ENCODE measurements around the gene TMIGD3.
A peak's percentile ranks its signal among the peaks of the same experiment; 100 is the strongest.
"Not testable (repeated sequence)": the region's sequence is repeated elsewhere in the genome, so short reads cannot be mapped to it uniquely, and the experiment has no call there.

The TMIGD3 gene

GRCh38 chr1:111503585-111504060, at the start of gene TMIGD3, which contains the start of gene ADORA3:
TMIGD3 (minus strand) TSS chr1:111503633; CDS start chr1:111503354, 279 bp downstream.
ADORA3 (minus strand) TSS chr1:111503633; CDS start chr1:111503354, 279 bp downstream.
- DNase-seq: no peak

- DNase-seq: no peak
Measured at GRCh38 chr1:111553196-111553595, 49.8 kb upstream of the TMIGD3 start.

GRCh38 chr1:111552587-111552986, 49.2 kb upstream of the TMIGD3 start:
- no peak for DNase-seq

GRCh38 chr1:111551623-111552411, 48.4 kb upstream of the TMIGD3 start:
- DNase-seq: no peak

GRCh38 chr1:111547786-111548185, 44.4 kb upstream of the TMIGD3 start:
- not testable (repeated sequence) for DNase-seq

- DNase-seq: no peak
Measured at GRCh38 chr1:111542187-111542586, 38.8 kb upstream of the TMIGD3 start.

DNA sequence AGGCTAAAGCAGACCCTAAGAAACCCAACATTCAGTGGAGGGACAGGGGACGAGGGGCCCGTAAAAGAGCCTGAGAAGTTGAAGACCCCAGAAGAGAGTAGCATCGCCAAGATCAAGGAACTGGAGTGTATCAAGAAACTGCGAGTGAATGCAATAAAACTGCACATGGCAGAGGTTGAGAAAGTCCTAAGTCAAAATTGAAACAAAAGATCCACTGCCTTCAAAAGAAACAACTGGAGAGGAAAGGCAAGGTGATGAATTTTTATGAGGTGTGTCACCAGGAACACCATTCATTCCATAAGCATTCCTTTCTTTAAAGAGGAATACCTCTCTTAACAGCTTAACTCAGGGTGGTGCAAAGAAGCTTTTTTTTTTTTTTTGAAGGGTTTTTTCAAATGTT, 38.3 kb upstream of the TMIGD3 start:
- DNase-seq: no peak

- no peak for DNase-seq
Measured at GRCh38 chr1:111540928-111541327, 37.5 kb upstream of the TMIGD3 start.

GRCh38 chr1:111538343-111539025, 35.1 kb upstream of the TMIGD3 start:
- DNase-seq: no peak

DNA sequence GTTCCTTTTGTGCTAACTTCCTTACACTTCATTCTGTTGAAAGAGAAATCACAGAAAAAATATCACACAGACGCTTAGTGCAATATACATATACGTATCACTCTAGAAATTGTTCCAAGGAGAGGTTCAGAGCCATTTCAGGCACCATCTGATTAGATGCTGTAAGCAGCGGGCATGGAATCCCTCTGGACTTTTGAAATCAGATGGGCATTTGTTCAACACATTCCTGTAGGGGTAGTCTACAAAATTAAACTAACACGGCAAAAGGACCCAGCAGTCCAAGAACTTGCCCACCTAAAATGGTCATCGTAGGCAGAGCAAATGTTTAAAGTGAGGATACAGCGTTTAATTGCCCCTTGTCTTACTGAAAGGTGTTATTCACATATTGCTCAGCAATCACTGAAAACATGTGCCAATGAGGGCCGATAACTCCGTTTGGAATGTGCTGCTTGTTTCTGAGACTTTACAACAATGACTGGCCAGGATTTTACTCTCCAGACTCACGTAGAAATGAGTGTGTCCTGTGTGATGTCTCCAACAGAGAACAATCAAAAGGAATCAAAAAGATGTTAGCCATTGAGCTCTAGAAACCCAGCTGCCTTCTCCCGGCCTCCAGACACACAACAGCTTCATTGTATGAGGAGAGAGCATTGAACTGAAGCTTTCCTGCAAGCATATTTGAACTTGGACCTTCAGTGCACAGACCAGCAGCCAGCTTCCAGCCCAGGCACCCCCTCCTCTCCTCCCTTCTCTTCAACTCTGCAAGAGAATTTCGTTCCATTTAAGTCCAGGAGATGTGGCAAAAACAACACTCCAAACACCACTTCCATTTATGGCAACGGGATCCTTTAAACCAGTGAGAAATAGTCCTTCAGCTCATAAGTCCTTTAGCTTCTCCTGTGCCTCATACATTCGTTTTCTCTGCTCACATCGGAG, 32.1 kb upstream of the TMIGD3 start:
- DNase-seq: no peak

DNA sequence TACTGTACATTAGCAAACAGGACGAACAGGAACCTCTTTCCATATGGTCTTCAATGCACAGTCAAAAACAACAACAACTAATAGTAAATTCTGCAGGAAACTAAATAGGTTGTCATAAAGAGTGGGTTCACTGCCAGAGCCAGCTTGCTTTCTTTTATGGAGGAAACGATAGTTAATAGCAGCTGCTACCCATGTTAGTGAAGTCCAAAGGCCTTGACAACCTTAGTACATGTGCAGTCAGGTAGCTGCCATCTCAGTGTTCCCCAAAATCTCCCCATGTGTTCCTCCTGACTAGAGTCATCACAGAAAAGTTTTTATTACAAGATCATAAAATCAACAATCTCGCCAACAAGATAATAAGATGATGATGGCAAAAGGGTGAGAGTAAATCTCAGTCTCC, 16.6 kb upstream of the TMIGD3 start:
- no peak for DNase-seq

DNA sequence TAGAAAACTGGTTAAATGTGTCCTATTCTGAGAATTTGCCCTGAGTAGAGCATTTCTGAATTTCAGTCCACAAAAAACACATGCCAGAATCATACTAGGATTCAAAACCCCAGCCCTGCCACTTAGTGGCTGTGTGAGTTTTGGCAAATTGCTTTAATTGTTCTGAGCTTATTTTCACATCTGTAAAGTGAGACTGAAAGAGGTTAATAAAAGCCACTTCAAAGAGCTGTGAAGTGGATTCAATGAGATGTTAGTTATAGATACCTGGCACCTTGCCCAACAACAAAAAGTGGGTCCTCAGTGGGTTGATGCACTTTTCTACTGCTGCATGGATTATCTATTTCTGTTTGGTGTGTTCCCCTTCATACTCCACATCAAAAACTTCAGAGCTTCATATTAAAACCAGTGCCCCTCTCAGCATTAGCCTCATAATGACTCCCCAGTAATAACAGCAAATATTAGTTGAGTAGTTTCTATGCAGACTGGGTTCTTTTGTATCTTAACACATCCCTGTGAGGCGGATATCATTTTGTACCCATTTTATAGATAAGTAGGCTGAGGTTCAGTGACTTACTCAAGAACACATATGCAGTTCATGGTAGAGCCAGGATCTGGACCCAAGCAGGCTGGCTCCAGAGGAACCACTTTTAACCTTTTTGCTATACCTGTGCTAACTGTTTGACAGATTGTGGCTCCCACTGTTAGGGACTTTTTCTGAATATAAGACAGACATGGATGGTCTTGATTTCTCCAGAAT, 14.2 kb upstream of the TMIGD3 start:
- DNase-seq: no peak

GRCh38 chr1:111516005-111516535, 12.6 kb upstream of the TMIGD3 start:
- DNase-seq: no peak

- DNase-seq: peak; percentile 63
Measured at GRCh38 chr1:111515291-111516004, 12.0 kb upstream of the TMIGD3 start.

DNA sequence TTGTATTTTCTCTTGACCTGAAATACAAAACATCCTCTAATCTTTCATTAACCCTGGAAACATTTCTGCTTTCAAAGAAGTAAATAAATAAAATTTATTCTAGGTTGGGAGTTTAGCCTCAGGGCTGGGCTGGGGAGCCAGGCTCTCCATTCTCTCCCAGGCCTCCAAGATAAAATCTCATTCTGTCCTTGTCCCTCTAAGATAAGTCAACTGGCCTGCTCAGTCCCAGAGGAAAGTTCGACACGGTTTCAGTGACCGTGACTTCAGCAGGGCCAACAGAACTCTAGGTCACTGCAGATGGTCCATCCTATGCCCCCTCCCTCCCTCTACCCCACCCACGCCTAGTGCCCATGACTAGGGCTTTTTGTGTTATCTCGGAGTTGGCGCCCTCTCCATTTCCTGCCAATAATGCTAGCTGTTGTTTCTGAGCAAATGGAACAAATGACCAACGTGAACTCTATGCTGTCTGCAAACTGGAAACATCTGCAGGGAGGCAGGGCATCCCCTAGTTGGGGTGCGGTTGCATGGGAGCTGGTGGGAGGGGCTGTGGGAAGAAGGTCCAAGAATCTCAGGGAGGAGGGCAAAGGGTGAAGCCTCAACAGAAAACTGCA, 10.1 kb upstream of the TMIGD3 start:
- no peak for DNase-seq

GRCh38 chr1:111512931-111513330, 9.5 kb upstream of the TMIGD3 start:
- DNase-seq: no peak

- DNase-seq: no peak
Measured at GRCh38 chr1:111512132-111512889, 8.9 kb upstream of the TMIGD3 start.

DNA sequence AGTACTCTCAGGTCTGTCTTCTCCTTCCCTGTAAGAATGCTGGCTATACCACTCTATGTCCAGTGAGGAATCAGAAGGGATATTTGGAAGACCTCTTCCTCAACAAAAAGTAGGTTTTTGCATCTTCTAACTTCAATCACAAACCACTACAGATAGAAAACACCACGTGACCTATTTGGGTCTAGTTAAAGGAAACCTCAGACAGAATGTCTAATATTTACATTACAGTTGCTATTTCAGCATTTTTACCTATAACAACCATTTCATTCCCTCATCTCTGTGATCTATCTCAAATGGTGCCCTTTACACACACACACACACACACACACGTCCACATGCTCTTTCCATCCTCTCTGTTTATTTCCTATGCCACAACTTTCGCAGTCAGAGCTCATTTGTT, 7.9 kb upstream of the TMIGD3 start:
- no peak for DNase-seq

DNA sequence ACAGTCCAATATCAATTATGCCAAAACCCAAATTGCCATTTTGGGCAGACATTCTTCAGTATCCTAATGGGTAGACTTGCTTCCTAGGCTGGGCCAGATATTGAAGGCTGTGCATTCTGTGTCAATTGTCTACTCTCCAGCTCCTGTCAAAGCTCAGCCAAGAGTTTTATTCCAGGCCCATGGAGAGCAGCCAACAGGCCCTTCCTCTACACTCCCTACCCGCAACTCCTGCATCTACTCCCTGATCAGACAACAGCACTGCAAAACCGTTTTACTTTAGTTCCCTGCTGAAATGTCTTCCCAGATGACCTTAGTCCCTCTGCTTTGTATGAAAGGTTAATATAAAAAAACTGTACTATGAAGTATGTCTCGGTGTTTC, 6.6 kb upstream of the TMIGD3 start:
- peak; percentile 64 for DNase-seq
